ENCODE measurements around the gene GABPB1.

DNA sequence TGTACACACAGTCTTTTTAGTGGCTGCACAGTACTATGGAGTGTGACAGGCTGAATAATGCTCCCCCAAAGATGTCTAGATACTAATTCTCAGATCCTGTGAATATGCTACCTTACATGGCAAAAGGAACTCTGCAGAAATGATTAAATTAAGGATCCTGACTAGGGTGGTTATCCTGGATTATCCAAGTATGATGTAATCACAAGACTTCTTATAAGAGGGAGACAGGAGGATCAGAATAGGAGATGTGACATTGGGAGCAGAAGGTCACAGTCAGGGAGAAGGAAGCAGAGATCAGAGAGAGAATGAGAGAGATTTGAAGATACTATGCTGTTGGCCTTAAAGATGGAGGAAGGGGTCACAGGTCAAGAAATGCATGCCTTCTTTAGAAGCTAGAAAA lies 34.5 kb downstream of the GABPB1 start:
- TF ChIP-seq, protein P1, sequence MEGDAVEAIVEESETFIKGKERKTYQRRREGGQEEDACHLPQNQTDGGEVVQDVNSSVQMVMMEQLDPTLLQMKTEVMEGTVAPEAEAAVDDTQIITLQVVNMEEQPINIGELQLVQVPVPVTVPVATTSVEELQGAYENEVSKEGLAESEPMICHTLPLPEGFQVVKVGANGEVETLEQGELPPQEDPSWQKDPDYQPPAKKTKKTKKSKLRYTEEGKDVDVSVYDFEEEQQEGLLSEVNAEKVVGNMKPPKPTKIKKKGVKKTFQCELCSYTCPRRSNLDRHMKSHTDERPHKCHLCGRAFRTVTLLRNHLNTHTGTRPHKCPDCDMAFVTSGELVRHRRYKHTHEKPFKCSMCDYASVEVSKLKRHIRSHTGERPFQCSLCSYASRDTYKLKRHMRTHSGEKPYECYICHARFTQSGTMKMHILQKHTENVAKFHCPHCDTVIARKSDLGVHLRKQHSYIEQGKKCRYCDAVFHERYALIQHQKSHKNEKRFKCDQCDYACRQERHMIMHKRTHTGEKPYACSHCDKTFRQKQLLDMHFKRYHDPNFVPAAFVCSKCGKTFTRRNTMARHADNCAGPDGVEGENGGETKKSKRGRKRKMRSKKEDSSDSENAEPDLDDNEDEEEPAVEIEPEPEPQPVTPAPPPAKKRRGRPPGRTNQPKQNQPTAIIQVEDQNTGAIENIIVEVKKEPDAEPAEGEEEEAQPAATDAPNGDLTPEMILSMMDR (IDR thresholded peaks at IDR 0.05) = no peak
- TF ChIP-seq POLR2AphosphoS5 (IDR thresholded peaks at IDR 0.05) (no peak), POLR2A (IDR thresholded peaks at IDR 0.05) (no peak)
